HUDEP-2 (cell line): ENCODE results near the gene NLRP6.

ENCODE experiments used
- DNase-seq, 76 experiments: peaks; one replicate each; lab custom pipeline; 2025; ENCODE audit not compliant: unreplicated experiment in 76 of 76; lab: John Stamatoyannopoulos, UW

NLRP6 gene

DNA sequence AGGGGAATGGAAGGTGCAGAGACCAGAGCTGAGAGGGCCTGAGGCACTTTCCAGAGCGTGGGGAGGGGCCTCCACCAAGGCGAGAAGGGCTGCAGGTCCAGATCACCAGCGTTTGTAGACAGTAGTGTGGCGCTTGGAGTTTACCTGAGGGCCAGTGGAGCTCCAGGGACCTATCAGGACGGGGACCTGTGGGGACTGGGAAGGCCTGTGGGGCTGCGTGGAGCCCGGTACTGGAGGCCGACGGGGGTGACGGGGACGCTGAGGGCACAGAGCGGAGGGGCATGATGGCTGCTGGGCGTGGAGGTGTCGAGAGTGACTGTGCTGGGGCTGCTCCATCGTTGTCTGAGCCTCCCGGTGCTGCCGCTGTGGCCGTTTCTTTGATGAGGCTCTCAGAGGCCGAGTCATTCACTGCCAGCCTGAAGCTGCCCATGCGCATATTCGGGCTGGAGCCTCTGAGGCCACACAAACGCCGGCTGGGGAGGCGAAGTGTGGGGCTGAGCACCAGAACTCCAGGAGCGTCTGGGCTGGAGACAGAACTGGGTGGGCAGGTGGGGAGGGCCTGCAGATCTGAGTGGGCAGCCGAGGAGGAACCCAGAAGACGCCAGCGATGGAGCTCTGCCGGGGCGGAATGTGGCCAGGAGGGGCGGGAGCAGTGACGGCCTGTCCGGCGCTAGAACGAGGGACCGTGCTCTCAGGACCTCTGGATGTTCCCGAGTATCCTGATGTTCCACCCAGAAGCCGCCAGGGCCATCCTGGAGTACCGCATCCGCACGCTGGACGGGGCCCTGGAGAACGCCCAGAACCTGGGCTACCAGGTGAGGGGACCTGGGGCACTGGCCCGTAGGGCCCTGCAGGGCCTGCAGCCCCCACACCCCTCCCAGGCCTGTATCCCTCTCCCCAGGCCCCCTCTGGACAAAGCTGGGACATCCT is 13.3 kb downstream of the NLRP6 start:
- no peak for DNase-seq

DNA sequence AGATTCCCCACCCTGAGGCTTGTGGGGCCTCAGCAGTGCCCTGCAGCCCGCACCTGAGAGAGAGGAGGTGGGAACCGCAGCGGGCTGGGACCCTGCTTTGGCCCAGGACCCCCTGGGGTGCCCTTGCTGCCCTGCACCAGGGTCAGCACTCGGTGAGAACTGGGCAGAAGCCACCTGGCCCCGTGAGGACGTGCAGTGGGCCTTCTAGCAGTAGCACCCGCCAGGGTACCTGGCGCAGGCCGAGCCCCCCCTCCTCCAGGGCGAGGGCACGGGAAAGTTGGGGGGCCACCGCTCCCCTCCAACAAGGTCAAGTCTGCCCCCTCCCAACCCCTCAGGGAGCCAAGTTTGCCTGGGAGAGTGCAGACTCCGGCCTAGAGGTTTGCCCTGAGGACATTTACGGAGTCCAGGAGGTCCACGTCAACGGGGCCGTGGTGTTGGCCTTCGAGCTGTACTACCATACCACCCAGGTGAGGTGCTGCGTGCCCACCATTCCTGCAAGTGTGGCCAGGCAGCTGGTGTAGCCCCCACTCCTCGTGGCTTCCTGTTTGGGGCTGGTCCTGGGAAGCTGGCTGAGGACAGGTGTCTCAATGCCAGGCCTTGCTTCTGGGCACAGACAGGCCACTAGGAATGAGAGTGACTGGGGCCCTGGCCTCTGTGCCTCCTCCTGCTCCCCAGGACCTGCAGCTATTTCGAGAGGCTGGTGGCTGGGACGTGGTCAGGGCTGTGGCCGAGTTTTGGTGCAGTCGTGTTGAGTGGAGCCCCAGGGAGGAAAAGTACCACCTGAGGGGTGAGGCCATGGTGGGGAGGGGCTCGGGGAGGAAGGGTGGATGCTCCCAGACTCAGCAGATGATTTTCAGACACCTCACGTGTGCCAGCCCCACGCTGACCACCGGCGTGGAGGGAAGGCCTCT is 14.3 kb downstream of the NLRP6 start:
- DNase-seq, result no peak

DNA sequence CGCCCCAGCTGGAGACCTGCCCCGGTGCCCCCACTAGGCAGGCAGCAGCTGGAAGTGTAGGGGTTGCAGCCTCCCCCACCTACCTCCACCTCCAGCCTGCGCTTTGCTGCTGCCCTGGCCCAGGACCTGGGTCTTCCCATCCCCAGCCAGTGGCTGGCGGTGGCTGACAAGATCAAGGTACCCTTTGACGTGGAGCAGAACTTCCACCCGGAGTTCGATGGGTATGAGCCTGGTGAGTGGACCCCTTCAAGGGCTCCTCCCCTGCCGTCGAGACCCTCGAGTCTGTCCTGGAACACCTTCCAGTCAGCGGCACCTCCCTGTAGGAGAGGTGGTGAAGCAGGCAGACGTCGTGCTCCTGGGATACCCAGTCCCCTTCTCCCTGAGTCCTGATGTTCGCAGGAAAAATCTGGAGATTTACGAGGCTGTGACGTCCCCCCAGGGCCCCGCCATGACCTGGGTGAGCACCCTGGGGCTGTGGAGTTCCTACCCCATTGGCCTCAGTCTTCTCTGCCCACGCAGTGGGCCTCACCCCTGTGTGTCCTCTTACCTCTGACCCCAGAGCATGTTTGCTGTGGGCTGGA is 15.2 kb downstream of the NLRP6 start:
- DNase-seq, result no peak

DNA sequence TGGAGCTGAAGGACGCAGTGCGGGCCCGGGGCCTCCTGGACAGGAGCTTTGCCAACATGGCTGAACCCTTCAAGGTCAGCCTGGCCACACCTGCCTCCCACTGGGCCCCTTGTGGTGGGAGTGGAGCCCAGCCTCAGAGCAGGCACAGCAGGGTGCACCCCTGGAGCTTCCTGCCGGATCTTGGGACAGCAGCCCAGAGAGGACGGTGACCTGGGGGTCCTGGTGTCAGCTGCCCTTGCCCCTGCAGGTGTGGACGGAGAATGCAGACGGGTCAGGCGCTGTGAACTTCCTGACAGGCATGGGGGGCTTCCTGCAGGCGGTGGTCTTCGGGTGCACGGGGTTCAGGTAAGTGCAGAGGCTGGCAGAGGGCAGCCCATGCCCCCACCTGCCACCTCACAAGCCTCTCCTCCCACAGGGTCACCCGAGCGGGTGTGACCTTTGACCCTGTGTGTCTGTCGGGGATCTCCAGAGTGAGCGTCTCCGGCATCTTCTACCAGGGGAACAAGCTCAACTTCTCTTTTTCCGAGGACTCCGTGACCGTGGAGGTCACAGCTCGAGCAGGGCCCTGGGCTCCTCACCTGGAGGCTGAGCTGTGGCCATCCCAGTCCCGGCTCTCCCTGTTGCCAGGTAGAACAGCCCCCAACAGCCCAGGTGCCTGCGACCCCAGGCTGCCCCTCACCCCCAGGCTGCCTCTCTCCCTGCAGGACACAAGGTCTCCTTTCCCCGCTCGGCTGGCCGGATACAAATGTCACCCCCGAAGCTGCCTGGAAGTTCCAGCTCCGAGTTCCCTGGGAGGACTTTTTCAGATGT is 15.8 kb downstream of the NLRP6 start:
- DNase-seq, result no peak

DNA sequence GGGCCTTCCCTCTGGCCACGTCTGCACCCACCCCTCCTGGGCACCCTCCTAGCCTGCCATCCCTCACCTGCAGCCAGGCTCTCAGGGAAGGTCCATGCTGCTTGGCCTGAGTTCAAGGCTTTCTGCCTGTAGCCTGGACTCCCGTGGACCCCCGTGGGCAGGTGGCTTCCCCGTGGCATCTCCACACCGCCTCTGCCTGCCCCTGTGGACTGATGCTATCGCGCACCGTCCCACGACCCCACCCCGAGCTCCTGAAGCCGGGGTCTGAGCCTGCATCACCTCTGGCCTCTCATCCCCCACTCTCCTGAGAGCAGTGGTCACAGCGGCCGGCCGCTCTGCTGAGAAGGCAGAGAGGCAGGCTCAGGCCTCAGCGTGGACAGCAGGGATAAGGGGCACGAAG is 16.6 kb downstream of the NLRP6 start:
- no peak for DNase-seq

DNA sequence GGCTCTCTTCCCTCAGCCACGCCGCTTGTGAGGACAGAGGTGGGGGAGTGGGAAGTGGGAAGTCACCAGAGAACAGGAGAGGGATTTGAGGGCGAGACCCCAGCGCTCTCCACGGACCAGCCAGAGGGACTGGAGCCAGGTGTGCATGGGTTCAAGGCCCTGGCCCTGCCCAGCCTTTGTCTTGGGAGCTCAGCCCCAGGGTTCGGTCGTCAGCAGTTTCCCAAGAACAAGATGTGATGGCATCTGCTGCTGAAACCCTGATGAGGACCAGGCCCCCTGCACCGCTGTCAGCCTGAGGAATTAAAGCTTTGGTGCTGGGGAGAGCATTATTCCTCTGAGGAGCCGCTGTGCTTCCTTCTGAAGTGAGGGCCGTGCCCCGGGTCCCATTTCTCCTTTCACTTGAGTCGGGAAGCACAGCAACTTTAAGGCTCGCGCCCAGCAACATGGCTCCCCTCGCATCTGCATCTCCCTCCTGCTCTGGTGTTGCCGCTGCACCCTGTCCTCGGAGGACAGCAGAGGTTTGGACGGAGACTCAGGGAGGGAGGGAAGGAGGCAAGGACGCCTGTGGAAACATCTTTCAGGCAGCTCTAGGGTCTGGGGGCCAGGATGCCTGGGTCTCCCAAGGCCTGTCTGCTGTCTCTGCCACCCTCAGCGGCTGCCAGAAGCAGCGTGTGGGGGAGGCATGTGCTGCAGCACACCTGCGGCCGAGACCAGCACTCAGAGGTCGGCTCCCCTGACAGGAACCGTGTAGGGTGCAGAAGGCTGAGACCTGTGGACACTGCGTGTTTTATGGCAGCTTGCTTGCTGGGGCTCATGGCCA is 17.4 kb downstream of the NLRP6 start:
- DNase-seq, result no peak

DNA sequence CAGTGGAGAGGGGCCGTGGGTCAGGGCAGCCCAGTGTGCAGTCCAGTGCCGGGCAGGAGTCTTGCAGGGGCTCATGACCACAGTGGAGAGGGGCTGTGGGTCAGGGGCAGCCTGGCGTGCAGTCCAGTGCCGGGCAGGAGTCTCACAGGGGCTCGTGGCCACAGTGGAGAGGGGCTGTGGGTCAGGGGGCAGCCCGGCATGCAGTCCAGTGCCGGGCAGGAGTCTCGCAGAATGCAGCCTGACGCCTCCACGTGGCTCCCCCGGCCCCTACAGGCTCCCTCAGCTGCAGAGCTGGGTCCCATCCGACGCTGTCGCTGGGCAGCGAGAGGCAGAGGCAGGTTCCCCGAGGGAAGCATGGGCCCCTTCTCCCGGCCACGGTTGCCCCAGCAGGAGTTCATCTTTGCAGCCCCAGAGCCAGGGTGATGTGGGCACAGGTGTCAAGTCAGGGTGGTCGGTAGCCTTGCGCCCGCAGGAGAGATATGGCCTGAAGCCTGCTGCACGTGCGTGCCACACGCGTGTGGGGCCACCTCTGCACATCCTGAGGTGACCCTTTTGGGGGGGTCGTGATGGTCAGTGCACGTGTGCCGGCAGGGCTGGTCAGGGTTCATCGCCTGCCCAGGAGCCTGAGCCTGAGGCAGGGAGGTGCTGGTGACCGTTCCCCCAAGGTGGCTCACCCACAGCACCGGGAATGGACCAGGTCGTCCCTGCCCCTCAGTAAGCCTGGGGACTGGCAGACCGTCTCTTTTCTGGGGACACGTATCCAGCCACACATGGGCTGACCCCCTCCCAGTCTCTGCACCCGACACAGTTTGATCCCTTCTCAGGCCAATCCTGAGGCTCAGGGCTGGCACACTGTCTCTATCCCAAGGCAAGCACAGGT is 18.2 kb downstream of the NLRP6 start:
- no peak for DNase-seq

DNA sequence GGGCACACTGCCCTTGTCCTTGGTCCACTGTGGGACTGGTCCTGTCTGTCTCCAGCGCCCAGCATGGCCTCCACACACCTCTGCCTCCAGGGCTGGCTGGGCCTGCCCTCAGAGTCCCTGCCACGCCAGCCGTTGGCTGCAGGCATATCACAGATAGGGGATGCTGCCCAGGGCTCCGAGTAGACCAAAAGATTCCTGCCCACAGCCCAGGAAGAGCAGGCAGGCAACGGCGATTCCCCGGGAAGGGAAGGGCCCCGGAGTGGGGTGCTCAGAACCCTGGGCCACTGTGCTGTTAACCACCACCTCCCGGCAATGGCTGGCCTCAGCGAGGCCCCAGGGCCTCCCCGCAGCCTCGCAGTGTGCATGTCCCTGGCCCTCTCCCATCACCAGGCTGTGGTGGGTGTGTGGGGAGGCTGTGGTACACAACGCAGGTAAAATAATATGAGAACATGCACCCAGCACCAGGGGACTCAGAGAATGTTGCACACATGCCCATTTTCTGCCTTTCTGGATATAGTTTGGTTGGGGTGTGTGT is 18.9 kb downstream of the NLRP6 start:
- DNase-seq, result no peak

DNA sequence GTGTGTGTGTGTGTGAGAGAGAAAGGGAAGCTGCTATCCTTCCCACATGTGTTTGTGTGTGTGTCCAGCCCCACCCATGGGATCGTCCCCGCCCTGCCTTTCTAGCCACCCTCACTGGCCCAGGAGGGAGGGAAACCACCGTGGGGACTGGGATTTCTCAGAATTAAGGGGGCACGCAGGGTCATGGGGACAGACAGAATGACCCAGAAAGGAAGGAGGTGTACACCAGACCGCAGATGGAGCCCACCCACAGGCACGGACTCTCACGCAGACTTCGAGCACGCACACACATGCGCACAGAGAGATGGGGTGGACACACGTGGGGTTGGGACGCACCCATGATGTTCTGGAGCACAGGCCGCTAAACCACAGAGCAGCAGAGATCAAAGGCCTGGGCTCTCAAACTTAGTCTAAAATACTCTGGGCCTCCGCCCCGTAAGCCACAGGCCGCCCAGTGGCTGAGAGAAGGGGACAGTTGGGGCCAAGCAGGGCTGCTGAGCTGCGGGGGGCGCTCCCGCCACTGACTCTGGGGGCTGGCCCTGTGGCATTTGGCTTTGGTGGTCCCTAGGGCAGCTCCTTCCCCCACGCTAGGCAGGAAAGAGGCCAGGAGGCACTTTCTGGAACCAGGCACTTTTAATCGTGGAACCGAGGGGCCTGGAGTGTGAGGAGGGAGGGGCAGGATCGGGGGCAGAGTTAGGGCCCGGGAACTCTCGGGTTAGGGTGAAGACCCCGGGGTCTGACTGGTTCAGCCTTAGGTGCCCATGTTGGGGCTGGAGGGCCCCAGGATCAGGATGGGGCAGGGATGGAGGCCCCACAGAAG is 19.6 kb downstream of the NLRP6 start:
- DNase-seq, result no peak

DNA sequence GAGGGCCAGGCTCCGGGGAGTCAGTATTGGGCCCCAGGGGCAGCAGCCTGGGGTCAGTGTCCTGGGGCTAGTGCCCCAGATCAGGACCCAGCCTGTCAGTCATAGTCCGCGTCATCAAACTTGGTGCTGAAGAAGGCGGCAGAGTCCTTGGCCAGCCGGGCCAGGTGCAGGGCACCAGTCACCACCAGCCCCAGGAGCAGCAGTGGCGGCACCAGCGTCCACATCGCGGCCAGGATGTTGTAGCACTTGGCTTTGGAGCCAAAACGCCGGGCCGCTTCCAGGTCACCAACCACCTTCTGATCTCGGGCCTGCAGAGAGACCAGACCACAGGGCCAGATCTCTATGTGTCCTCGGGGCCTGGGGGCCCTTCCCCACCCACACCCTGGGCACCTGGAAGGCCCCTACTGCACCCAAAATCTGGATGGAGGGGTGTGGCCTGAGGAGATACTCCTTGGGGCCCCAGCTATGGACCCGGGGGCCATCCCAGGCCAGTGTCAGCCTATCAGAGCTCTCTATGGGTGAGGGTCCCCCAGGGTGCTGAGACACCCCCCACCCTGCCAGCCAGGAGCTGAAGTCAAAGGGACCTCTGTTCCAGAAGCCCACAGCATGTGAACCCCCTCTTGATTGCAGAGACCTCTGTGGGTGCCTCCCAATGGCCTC is 20.3 kb downstream of the NLRP6 start:
- DNase-seq, result no peak

DNA sequence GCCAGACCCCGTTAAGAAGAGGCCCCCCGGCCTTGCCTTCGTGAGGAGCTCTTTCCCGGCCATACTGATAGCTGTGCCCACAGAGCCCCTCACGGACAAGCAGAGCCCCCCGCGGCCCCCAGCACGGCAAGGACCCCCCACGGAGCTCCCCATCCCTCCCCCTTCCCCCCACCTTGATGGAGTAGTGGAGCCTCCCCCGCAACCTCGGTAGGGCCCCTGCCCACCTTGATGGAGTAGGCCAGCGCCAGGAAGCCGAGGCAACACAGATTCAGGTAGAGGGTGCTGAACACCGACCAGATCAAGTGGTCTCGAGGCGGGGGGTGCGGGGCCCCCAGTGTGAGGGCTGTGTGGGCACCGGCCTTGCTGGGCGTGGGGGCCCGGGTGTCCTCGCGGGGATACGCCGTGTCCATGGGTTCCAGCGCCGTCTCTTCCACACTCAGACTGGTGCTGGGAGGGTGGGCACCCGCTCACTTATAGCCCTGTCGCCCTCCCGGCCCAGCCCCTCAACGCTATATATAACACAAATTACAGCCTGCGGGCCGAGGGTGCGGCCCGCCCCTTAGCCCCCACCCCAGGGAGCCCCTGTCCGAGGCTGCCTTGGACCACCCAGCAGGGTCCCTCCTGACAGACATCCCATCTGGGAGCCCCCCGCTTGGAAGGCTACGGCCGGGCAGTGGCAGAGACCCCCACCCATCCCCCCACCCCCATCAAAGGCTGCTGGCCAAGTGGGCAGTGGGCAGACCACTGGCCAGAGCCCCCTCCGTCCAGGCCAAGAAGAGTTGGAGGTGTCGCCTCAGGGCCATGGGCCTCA is 21.1 kb downstream of the NLRP6 start, which contains the start of gene IFITM5:
Gene IFITM5, minus strand, starts transcription at position 446 of the 811 bp plus-strand sequence. Its CDS starts 36 bp downstream, at position 410.
- DNase-seq, result no peak

DNA sequence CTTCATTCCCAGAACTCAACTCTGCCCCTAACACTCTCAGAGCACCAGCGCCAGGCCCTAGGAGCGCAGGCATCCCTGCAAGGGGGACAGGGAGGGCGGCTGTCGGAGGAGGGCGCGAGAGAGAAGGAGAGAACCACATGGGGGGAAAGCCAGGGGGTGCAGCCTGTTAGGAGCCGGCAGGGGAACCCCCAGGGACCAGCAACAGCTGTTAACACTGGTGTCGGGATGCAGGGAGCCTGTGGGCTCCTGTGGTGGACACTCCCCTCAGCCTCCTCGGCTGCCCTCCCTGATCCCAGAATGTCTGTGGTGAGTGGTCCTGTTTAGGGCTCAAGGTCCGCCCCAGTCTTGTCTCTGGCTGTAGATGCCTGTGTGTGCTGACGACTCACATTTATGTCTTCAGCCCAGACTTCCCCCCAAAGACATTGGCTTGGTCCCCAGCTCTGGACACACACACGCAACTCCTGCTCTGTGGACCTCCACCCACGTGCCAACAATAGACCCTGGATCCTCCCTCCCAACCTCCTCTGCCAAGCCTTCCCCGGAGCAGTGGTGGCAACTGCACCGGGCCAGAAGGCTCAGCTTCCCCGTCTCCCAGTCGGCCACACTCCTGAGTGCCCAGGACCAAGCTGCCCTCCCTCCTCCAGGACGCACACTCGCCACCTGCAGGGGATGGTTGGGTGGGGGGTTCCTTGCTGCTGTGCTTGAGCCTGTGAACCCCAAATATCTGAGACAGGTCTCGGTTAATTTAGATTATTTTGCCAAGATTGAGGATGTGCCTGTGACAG is 21.9 kb downstream of the NLRP6 start:
- no peak for DNase-seq

DNA sequence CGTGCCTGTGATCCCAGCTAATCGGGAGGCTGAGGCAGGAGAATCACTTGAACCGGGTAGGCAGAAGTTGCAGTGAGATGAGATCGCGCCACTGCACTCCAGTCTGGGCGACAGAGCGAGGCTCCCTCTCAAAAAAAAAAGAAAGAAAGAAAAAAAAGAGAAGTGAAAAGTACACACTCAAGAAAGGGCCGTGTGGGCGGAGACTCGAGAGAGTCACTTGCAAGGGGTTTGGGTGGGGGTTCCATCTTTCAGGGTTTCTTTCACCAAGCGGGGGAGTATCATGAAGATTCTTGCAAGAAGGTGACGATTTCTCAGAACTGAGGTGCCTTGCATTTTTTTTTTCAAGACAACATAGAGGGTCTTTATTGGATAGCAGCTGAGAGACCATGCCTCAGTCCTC is 25.2 kb downstream of the NLRP6 start:
- no peak for DNase-seq

DNA sequence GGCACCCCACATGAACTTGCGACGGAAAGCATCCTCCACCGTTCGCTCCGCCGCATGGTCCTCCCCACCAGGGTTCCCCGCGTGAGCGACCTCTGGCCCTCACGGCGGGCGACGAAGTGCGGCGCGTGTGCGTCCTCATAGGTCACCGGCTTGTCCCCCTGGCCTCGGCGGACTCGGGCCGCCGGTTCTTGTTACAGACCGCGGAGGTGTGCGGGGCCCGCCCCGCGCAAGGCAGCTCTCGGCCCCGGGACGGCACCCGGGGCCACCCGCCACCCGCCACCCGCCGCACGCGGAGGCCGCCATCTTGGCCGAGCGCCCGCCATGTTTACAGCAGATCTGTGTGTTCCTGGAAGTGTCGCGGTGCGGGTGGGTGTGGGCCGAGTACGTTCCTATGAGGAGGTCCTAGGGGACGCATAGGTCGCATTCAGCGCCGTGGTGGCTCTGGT is 25.9 kb downstream of the NLRP6 start:
- no peak for DNase-seq
